HT-29 (cell line): ENCODE results near the gene VNN1. TPM values are rescaled to one million over a fixed set of nuclear protein-coding genes. Genes with fewer than 3 reads are reported as not detected.
"Not testable (repeated sequence)": the region's sequence is repeated elsewhere in the genome, so short reads cannot be mapped to it uniquely, and the experiment has no call there.

Experiments used
- DNase-seq: peaks from one replicate; pipeline ENCODE4 v3.0.0-alpha.2; 2015; ENCODE audit warnings: low spot score
- total RNA-seq: library from RNA; depleted of rRNA; stranded (reverse); fragments of >200 nt; shearing (Covaris generic); gene quantifications from 2 replicates; pipeline ENCODE4 v1.2.3, GENCODE V29; 2014

VNN1 gene
- total RNA-seq, 1 experiment from 2014 or later = 3.6 TPM

- peak; percentile 63 for DNase-seq
Measured at GRCh38 chr6:132673376-132674094, 40.3 kb downstream of the VNN1 start.

GRCh38 chr6:132671295-132671694, 42.6 kb downstream of the VNN1 start:
- DNase-seq = no peak

- peak; percentile 37 for DNase-seq
Measured at GRCh38 chr6:132669690-132670291, 44.1 kb downstream of the VNN1 start.

GRCh38 chr6:132666118-132666517, 47.7 kb downstream of the VNN1 start:
- DNase-seq = peak; percentile 25

- no peak for DNase-seq
Measured at GRCh38 chr6:132664309-132665034, 49.4 kb downstream of the VNN1 start.

GRCh38 chr6:132663661-132664060, 50.2 kb downstream of the VNN1 start:
- no peak for DNase-seq

GRCh38 chr6:132661906-132662305, 51.9 kb downstream of the VNN1 start:
- DNase-seq = no peak

GRCh38 chr6:132659082-132659481, 54.8 kb downstream of the VNN1 start, which contains the start of gene TAAR1:
Gene TAAR1 (minus strand): TSS chr6:132659182. CDS start chr6:132646003, 13,179 bp downstream.
- DNase-seq = no peak

GRCh38 chr6:132651062-132651461, 62.8 kb downstream of the VNN1 start:
- DNase-seq = no peak

GRCh38 chr6:132650429-132650828, 63.4 kb downstream of the VNN1 start:
- no peak for DNase-seq

- DNase-seq = peak; percentile 12
Measured at GRCh38 chr6:132648828-132649227, 65.0 kb downstream of the VNN1 start.

GRCh38 chr6:132648356-132648755, 65.5 kb downstream of the VNN1 start:
- DNase-seq = peak; percentile 58

GRCh38 chr6:132643547-132643946, 70.3 kb downstream of the VNN1 start:
- no peak for DNase-seq

- DNase-seq = not testable (repeated sequence)
Measured at GRCh38 chr6:132637135-132637534, 76.7 kb downstream of the VNN1 start.

GRCh38 chr6:132635906-132636305, 77.9 kb downstream of the VNN1 start:
- DNase-seq = not testable (repeated sequence)

- not testable (repeated sequence) for DNase-seq
Measured at GRCh38 chr6:132635288-132635687, 78.6 kb downstream of the VNN1 start.

GRCh38 chr6:132634796-132635195, 79.1 kb downstream of the VNN1 start:
- DNase-seq = no peak

GRCh38 chr6:132633362-132633761, 80.5 kb downstream of the VNN1 start:
- no peak for DNase-seq
